ENCODE data around the gene GNB1.

DNA sequence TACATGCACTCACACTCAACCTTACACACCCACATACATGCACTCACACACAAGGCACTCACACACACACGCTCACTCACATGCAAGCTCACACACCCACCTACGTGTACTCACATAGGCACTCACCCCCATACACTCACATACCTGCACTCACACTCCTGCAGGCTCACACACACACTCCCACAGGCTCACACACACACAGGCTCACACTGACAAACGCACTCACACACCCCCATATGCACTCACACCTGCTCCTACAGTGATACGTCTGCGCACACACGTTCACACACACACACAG lies 47.3 kb upstream of the GNB1 start:
- TF ChIP-seq, protein P1, sequence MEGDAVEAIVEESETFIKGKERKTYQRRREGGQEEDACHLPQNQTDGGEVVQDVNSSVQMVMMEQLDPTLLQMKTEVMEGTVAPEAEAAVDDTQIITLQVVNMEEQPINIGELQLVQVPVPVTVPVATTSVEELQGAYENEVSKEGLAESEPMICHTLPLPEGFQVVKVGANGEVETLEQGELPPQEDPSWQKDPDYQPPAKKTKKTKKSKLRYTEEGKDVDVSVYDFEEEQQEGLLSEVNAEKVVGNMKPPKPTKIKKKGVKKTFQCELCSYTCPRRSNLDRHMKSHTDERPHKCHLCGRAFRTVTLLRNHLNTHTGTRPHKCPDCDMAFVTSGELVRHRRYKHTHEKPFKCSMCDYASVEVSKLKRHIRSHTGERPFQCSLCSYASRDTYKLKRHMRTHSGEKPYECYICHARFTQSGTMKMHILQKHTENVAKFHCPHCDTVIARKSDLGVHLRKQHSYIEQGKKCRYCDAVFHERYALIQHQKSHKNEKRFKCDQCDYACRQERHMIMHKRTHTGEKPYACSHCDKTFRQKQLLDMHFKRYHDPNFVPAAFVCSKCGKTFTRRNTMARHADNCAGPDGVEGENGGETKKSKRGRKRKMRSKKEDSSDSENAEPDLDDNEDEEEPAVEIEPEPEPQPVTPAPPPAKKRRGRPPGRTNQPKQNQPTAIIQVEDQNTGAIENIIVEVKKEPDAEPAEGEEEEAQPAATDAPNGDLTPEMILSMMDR (IDR thresholded peaks at IDR 0.05; ENCODE audit: poor library complexity) = no peak
- TF ChIP-seq EZH2 (IDR thresholded peaks at IDR 0.05; ENCODE audit: borderline replicate concordance) (no peak), EZH2phosphoT487 (IDR thresholded peaks at IDR 0.05; ENCODE audit: low read depth, severe bottlenecking, unreplicated experiment) (no peak)
